H1 (cell line): ENCODE measurements around the gene GLI1. TPM values are rescaled to one million over a fixed set of nuclear protein-coding genes. Genes with fewer than 3 reads are reported as not detected.

Experiments used
- CTCF ChIA-PET: fragments of 300-600 bp; sonication (Branson Sonifier 250); formaldehyde crosslinking; loops from one replicate; lab custom pipeline; 2021; ENCODE audit not compliant: partially characterized antibody; lab: Charles Lee
- POLR2A ChIA-PET: fragments of 300-600 bp; sonication (Branson Sonifier 250); formaldehyde crosslinking; loops from one replicate; lab custom pipeline; 2021; ENCODE audit warnings: inconsistent platforms; ENCODE audit not compliant: partially characterized antibody; lab: Charles Lee
- DNase-seq, 2 experiments: peaks; one replicate each; pipeline versions ENCODE4 v3.0.0 to v3.0.0-alpha.2; 2010 to 2022; ENCODE audit warnings: low spot score in 2 of 2, low read depth in 1 of 2, mixed read lengths in 1 of 2
- FAIRE-seq: peaks from 2 replicates; lab custom pipeline; 2011; peaks lifted over from hg19 to GRCh38; lab: Jason Lieb, UNC
- H2AFZ ChIP-seq: 2 replicates; pipeline ENCODE4 v1.8.1; 2012; ENCODE audit warnings: low read length, inconsistent platforms
- H2AK5ac ChIP-seq: 2 replicates; pipeline ENCODE4 v1.6.1; 2013; ENCODE audit warnings: low read depth, low read length
- H2BK120ac ChIP-seq: replicated peaks from 2 replicates; pipeline ENCODE3; 2013; ENCODE audit warnings: low read depth, low read length, inconsistent platforms
- H2BK12ac ChIP-seq: 2 replicates; pipeline ENCODE4 v1.6.1; 2013; ENCODE audit warnings: low read depth, low read length
- H2BK15ac ChIP-seq: 2 replicates; pipeline ENCODE4 v1.6.1; 2013; ENCODE audit warnings: low read length
- H2BK20ac ChIP-seq: 2 replicates; pipeline ENCODE4 v1.6.1; 2013; ENCODE audit warnings: low read length
- H2BK5ac ChIP-seq: 2 replicates; pipeline ENCODE4 v1.6.1; 2013; ENCODE audit warnings: low read depth, low read length
- H3K14ac ChIP-seq: 2 replicates; pipeline ENCODE4 v1.6.1; 2013; ENCODE audit warnings: inconsistent platforms; ENCODE audit not compliant: insufficient read length
- H3K18ac ChIP-seq: 2 replicates; pipeline ENCODE4 v1.6.1; 2013; ENCODE audit warnings: low read length; ENCODE audit errors: extremely low read depth
- H3K23ac ChIP-seq: 2 replicates; pipeline ENCODE4 v1.6.1; 2013; ENCODE audit warnings: inconsistent platforms; ENCODE audit not compliant: insufficient read length
- H3K23me2 ChIP-seq: 2 replicates; pipeline ENCODE4 v1.6.1; 2013; ENCODE audit warnings: low read depth, low read length
- H3K27ac ChIP-seq: 2 replicates; pipeline ENCODE4 v1.6.1; 2011; ENCODE audit warnings: low read depth, low read length, inconsistent platforms
- H3K27me3 ChIP-seq, 4 experiments: replicated peaks in 1 of 4; 1 replicate in 1 of 4; 2 replicates in 3 of 4; pipeline versions ENCODE4 v1.6.1 to v1.8.1; 2011 to 2013; ENCODE audit warnings: low read length in 3 of 4, mild to moderate bottlenecking in 3 of 4, inconsistent platforms in 2 of 4, mixed read lengths in 2 of 4, moderate library complexity in 1 of 4; ENCODE audit not compliant: control insufficient read depth in 3 of 4, insufficient read depth in 3 of 4; ENCODE audit errors: extremely low read depth in 1 of 4
- H3K36me3 ChIP-seq, 4 experiments: 2 replicates each; pipeline versions ENCODE4 v1.6.1 to v1.8.1; 2011 to 2013; ENCODE audit warnings: mild to moderate bottlenecking in 4 of 4, low read length in 3 of 4, moderate library complexity in 2 of 4, control low read depth in 1 of 4, inconsistent platforms in 1 of 4; ENCODE audit not compliant: insufficient read depth in 4 of 4, control insufficient read depth in 2 of 4
- H3K4ac ChIP-seq: replicated peaks from 2 replicates; pipeline ENCODE3; 2013; ENCODE audit warnings: low read length, low read depth, mixed read lengths, inconsistent platforms; ENCODE audit not compliant: insufficient read length
- H3K4me1 ChIP-seq, 4 experiments: replicated peaks in 1 of 4; 1 replicate in 1 of 4; 2 replicates in 3 of 4; pipeline versions ENCODE4 v1.6.1 to v1.8.1; 2011 to 2013; ENCODE audit warnings: low read length in 3 of 4, inconsistent platforms in 2 of 4, mixed read lengths in 1 of 4; ENCODE audit not compliant: insufficient read depth in 4 of 4, control insufficient read depth in 3 of 4
- H3K4me2 ChIP-seq, 2 experiments: 2 replicates each; pipeline versions ENCODE4 v1.6.1 to v1.8.1; 2011 to 2013; ENCODE audit warnings: low read depth in 2 of 2, low read length in 2 of 2, control low read depth in 1 of 2, inconsistent platforms in 1 of 2, mild to moderate bottlenecking in 1 of 2; ENCODE audit not compliant: insufficient read depth in 1 of 2
- H3K4me3 ChIP-seq, 4 experiments: fragments of 200-600, 300-600 bp in 1 of 4; sonication (generic), shearing (Covaris generic), sonication (Bioruptor Twin) in 1 of 4; 2 replicates each; pipeline versions ENCODE4 v1.5.1 to v1.8.1; 2011 to 2016; ENCODE audit warnings: low read length in 4 of 4, low read depth in 3 of 4, control low read depth in 2 of 4, inconsistent platforms in 2 of 4, mild to moderate bottlenecking in 2 of 4, mixed read lengths in 1 of 4, moderate library complexity in 1 of 4; ENCODE audit not compliant: insufficient read depth in 2 of 4; ENCODE audit errors: extremely low read depth in 1 of 4
- H3K56ac ChIP-seq: replicated peaks from 2 replicates; pipeline ENCODE3; 2013; ENCODE audit warnings: low read depth, mild to moderate bottlenecking, mixed read lengths, low read length, inconsistent platforms; ENCODE audit not compliant: insufficient read length
- H3K79me1 ChIP-seq: 2 replicates; pipeline ENCODE4 v1.6.1; 2013; ENCODE audit warnings: low read depth, low read length, control low read depth
- H3K79me2 ChIP-seq, 2 experiments: 2 replicates each; pipeline versions ENCODE4 v1.6.1 to v1.8.1; 2012 to 2013; ENCODE audit warnings: low read length in 2 of 2, mild to moderate bottlenecking in 2 of 2, inconsistent platforms in 1 of 2; ENCODE audit not compliant: insufficient read depth in 2 of 2, control insufficient read depth in 1 of 2
- H3K9ac ChIP-seq, 4 experiments: replicated peaks in 1 of 4; 1 replicate in 1 of 4; 2 replicates in 3 of 4; pipeline versions ENCODE4 v1.6.1 to v1.8.1; 2011 to 2013; ENCODE audit warnings: low read depth in 3 of 4, low read length in 3 of 4, control low read depth in 2 of 4, mild to moderate bottlenecking in 2 of 4, moderate library complexity in 2 of 4, inconsistent platforms in 1 of 4; ENCODE audit errors: extremely low read depth in 1 of 4
- H3K9me3 ChIP-seq, 2 experiments: 2 replicates each; pipeline versions ENCODE4 v1.6.1 to v1.8.1; 2012 to 2013; ENCODE audit warnings: mild to moderate bottlenecking in 2 of 2, moderate library complexity in 2 of 2, control low read depth in 1 of 2, inconsistent platforms in 1 of 2, low read depth in 1 of 2, low read length in 1 of 2, mixed read lengths in 1 of 2; ENCODE audit not compliant: insufficient read depth in 2 of 2
- H4K20me1 ChIP-seq, 2 experiments: replicated peaks in 1 of 2; 2 replicates each; pipeline versions ENCODE3 to v1.8.1; 2011 to 2013; ENCODE audit warnings: inconsistent platforms in 2 of 2, low read length in 2 of 2, mild to moderate bottlenecking in 1 of 2; ENCODE audit not compliant: insufficient read depth in 2 of 2, control insufficient read depth in 1 of 2
- H4K5ac ChIP-seq: 2 replicates; pipeline ENCODE4 v1.6.1; 2013; ENCODE audit warnings: low read length, low read depth, mixed read lengths, inconsistent platforms; ENCODE audit not compliant: insufficient read length
- H4K8ac ChIP-seq: 2 replicates; pipeline ENCODE4 v1.8.0; 2013; ENCODE audit warnings: mild to moderate bottlenecking, moderate library complexity, low read length, inconsistent platforms; ENCODE audit not compliant: insufficient read depth; ENCODE audit errors: extremely low read depth
- H4K91ac ChIP-seq: replicated peaks from 2 replicates; pipeline ENCODE3; 2013; ENCODE audit warnings: low read length, mixed read lengths, inconsistent platforms; ENCODE audit not compliant: insufficient read length
- ASH2L ChIP-seq: fragments of 200-600, 300-600 bp; sonication (generic); IDR thresholded peaks from one replicate; pipeline ENCODE4 v1.7.1; 2017; ENCODE audit warnings: low read length
- BRCA1 ChIP-seq: IDR thresholded peaks from 2 replicates; pipeline ENCODE4 v1.6.1; 2012; ENCODE audit warnings: low read depth, low read length, improper control_type of control experiment
- CBX8 ChIP-seq: fragments of 300-800, 300-1000 bp; sonication (generic); IDR thresholded peaks from 2 replicates; pipeline ENCODE4 v1.7.1; 2016; ENCODE audit warnings: low read depth, low read length, borderline replicate concordance
- CEBPB ChIP-seq: IDR thresholded peaks from 2 replicates; pipeline ENCODE4 v1.6.1; 2012; ENCODE audit warnings: low read depth, low read length
- GABPA ChIP-seq: IDR thresholded peaks from 2 replicates; pipeline ENCODE4 v1.6.1; 2011; ENCODE audit warnings: mild to moderate bottlenecking, low read length, moderate library complexity, borderline replicate concordance; ENCODE audit not compliant: insufficient read depth
- HDAC6 ChIP-seq: IDR thresholded peaks from one replicate; pipeline ENCODE4 v1.7.1; 2012; ENCODE audit warnings: low read depth, mild to moderate bottlenecking, inconsistent platforms, low read length, moderate library complexity
- KDM1A ChIP-seq: fragments of 200-600, 300-600 bp; sonication (generic); IDR thresholded peaks from 2 replicates; pipeline ENCODE4 v1.7.1; 2016; ENCODE audit warnings: mild to moderate bottlenecking, low read length, borderline replicate concordance
- KDM4A ChIP-seq: IDR thresholded peaks from one replicate; pipeline ENCODE4 v1.7.1; 2012; ENCODE audit warnings: low read depth, mild to moderate bottlenecking, moderate library complexity, low read length, inconsistent platforms; ENCODE audit not compliant: severe bottlenecking
- MAFK ChIP-seq: IDR thresholded peaks from 2 replicates; pipeline ENCODE4 v1.6.1; 2012; ENCODE audit warnings: low read depth, mild to moderate bottlenecking, improper control_type of control experiment, low read length
- RAD21 ChIP-seq, 2 experiments: IDR thresholded peaks in 1 of 2; conservative IDR thresholded peaks in 1 of 2; 2 replicates each; pipeline ENCODE4 v1.6.1; 2011; ENCODE audit warnings: low read depth in 2 of 2, low read length in 2 of 2, improper control_type of control experiment in 1 of 2, inconsistent platforms in 1 of 2, mild to moderate bottlenecking in 1 of 2, moderate library complexity in 1 of 2
- RFX5 ChIP-seq: IDR thresholded peaks from 2 replicates; pipeline ENCODE4 v1.6.1; 2011; ENCODE audit warnings: low read depth, low read length, improper control_type of control experiment, borderline replicate concordance
- SP4 ChIP-seq: IDR thresholded peaks from 2 replicates; pipeline ENCODE4 v1.6.1; 2012; ENCODE audit warnings: low read length, inconsistent platforms
- ZNF274 ChIP-seq: IDR thresholded peaks from 2 replicates; pipeline ENCODE4 v1.7.0; 2012; ENCODE audit warnings: low read length, borderline replicate concordance; ENCODE audit errors: extremely low read depth
- WGBS, 2 experiments: shearing (Covaris generic) in 1 of 2; methylation state at CpG; one replicate each; pipeline versions ENCODE4 v1.1.6 to v1.1.7; 2013 to 2015; ENCODE audit warnings: low lambda C conversion rate in 2 of 2, mixed read lengths in 2 of 2, inconsistent platforms in 1 of 2, low coverage in 1 of 2, missing lambda C conversion rate in 1 of 2; ENCODE audit not compliant: insufficient replicate concordance in 2 of 2, insufficient coverage in 1 of 2, insufficient read length in 1 of 2; ENCODE audit errors: extremely low coverage in 1 of 2, missing lambda C conversion rate in 1 of 2; 5-methylcytosine and 5-hydroxymethylcytosine counted together
- polyA plus RNA-seq, 7 experiments: library from polyadenylated mRNA; depleted of rRNA in 3 of 7; stranded (reverse) in 5 of 7; unstranded in 2 of 7; fragments of >200 nt in 5 of 7; fragments of 200-250 nt in 2 of 7; gene quantifications; 1 replicate in 5 of 7; 2 replicates in 1 of 7; 4 replicates in 1 of 7; pipeline versions ENCODE4 v1.2.1 to v1.2.3, GENCODE V29; 2011 to 2013; ENCODE audit warnings: missing spikeins in 2 of 7, mixed read lengths in 2 of 7
- total RNA-seq: library from RNA; stranded (reverse); fragmentation: NEBNext Ultra II Directional; extraction: Animal tissue kit (Norgen Biotek cat#: 25700); gene quantifications from 2 replicates; pipeline ENCODE4 v1.2.1, GENCODE V29; 2021
- TF ChIP-seq, protein P1 (sequence below): IDR thresholded peaks from 2 replicates; pipeline ENCODE4 v1.6.1; 2012; ENCODE audit warnings: inconsistent platforms

GLI1 gene
- total and polyA plus RNA-seq, 2 of the 8 experiments (the other 6 are each of a cell fraction or from before 2014, with no cell fraction given): 23.5 to 25.3 TPM

DNA sequence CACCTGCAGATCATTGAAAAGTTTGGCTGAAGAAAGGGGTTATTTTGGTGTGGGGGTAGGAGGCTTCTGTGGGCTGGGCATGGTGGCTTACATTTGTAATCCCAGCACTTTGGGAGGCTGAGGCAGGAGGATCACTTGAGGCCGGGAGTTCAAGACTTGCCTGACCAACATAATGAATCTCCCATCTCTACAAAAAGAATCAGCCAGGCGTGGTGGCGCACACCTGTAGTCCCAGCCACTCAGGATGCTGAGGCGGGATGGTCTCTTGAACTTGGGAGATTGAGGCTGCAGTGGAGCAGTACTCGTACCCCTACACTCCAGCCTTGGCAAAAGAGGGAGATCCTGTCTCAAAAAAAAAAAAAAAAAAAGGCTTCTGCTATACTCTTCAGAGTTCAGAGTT is 53.7 kb downstream of the GLI1 start:
- Histone ChIP-seq H3K9me3 (no peaks in the 10 kb centered on the region), H3K9ac (no peak overlapping the region), H3K4ac (no peak overlapping the region), H2AK5ac (no peak overlapping the region), H2BK12ac (no peak overlapping the region), H2BK15ac (no peak overlapping the region), H4K8ac (no peak overlapping the region), H2BK20ac (no peak overlapping the region), H3K27ac (no peak overlapping the region), H3K4me1 (no peaks in the 10 kb centered on the region), H3K14ac (no peak overlapping the region), H3K23ac (no peak overlapping the region), H4K91ac (no peak overlapping the region), H2BK5ac (no peak overlapping the region), H3K27me3 (no peaks in the 10 kb centered on the region), H3K79me1 (no peaks in the 10 kb centered on the region; the same call in 1 of the 2 replicates), H4K20me1 (peaks cover 3 to 12% of the 10 kb centered on the region in 2 experiments), H3K36me3 (peaks cover 56 to 95% (median 78%) of the 10 kb centered on the region in 4 experiments), H4K5ac (no peak overlapping the region), H2AFZ (no peak overlapping the region), H3K23me2 (no peaks in the 10 kb centered on the region), H3K56ac (no peak overlapping the region), H3K79me2 (peaks cover 0 to 7% of the 10 kb centered on the region in 2 experiments; a peak in 2 of 4 replicates), H2BK120ac (no peak overlapping the region), H3K4me2 (no peak overlapping the region), H3K4me3 (no peak overlapping the region), H3K18ac (no peak overlapping the region)
- DNase-seq (no peak), FAIRE-seq (no peak)
- ChIA-PET POLR2A (interaction anchor here (1.1 to 3.9 kb wide), 4 partner anchors 6 to 25 kb away, joined by 4 to 60 read pairs (median 17); partner anchors contain the start of genes DDIT3 and MBD6), CTCF (interaction anchor here (0.5 to 1.2 kb wide), 6 partner anchors 22 to 883 kb away, joined by 3 to 4 read pairs (median 3); partner anchors contain the start of gene BAZ2A)
- WGBS, 2 experiments: 86% methylated on average over 4 of the region's 5 CpGs; no CpG with 5 or more reads in 1 of the 2 experiments
- no peak for TF ChIP-seq BRCA1
- no peak for TF ChIP-seq HDAC6
- no peak for TF ChIP-seq CBX8
- TF ChIP-seq RAD21 (IDR thresholded peaks at IDR 0.05 in 1 of 2, conservative IDR thresholded peaks at IDR 0.05 in 1 of 2; ENCODE audit: low read depth in 2 of 2, low read length in 2 of 2): no peak
- no peak for TF ChIP-seq SP4
- TF ChIP-seq RFX5: no peak
- no peak for TF ChIP-seq MAFK
- TF ChIP-seq ASH2L: no peak
- no peak for TF ChIP-seq KDM1A
- TF ChIP-seq, protein P1, sequence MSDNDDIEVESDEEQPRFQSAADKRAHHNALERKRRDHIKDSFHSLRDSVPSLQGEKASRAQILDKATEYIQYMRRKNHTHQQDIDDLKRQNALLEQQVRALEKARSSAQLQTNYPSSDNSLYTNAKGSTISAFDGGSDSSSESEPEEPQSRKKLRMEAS: no peak
- no peak for TF ChIP-seq KDM4A
- TF ChIP-seq GABPA: no peak
- no peak for TF ChIP-seq CEBPB
- no peak for TF ChIP-seq ZNF274
